ENCODE data around the gene WDR27. TPM values are rescaled to one million over a fixed set of nuclear protein-coding genes. Genes with fewer than 3 reads are reported as not detected.

The WDR27 gene
- total RNA-seq, 4 donors from 2014 or later: 23.1 to 101 (median 75.8) TPM

GRCh38 chr6:169502445-169502844, 199.4 kb downstream of the WDR27 start:
- Histone ChIP-seq H3K9me3 (no peaks in the 10 kb centered on the region), H3K27ac (no peak overlapping the region), H3K27me3 (no peaks in the 10 kb centered on the region), H3K36me3 (no peaks in the 10 kb centered on the region), H3K4me1 (no peaks in the 10 kb centered on the region), H3K4me3 (no peak overlapping the region)
- TF ChIP-seq POLR2A (IDR thresholded peaks at IDR 0.05) (no peak), CTCF (IDR thresholded peaks at IDR 0.05) (no peak)
- DNase-seq: no peak

GRCh38 chr6:169501777-169502313, 200.0 kb downstream of the WDR27 start:
- Histone ChIP-seq H3K4me3 (no peak overlapping the region), H3K27ac (no peak overlapping the region), H3K27me3 (no peaks in the 10 kb centered on the region), H3K36me3 (no peaks in the 10 kb centered on the region), H3K9me3 (no peaks in the 10 kb centered on the region), H3K4me1 (no peaks in the 10 kb centered on the region)
- no peak for DNase-seq
- TF ChIP-seq CTCF (IDR thresholded peaks at IDR 0.05) (no peak), POLR2A (IDR thresholded peaks at IDR 0.05) (no peak)

- TF ChIP-seq CTCF (IDR thresholded peaks at IDR 0.05) (no peak), POLR2A (IDR thresholded peaks at IDR 0.05) (no peak)
- H3K4me3 ChIP-seq: no peak overlapping the region
- no peaks in the 10 kb centered on the region for H3K4me1 ChIP-seq
- no peak for DNase-seq
- H3K27ac ChIP-seq: no peak overlapping the region
- H3K36me3 ChIP-seq: no peaks in the 10 kb centered on the region
- no peaks in the 10 kb centered on the region for H3K9me3 ChIP-seq
- no peaks in the 10 kb centered on the region for H3K27me3 ChIP-seq
Observed at GRCh38 chr6:169501128-169501527, 200.7 kb downstream of the WDR27 start.

- H3K4me1 ChIP-seq: no peaks in the 10 kb centered on the region
- H3K27me3 ChIP-seq: no peaks in the 10 kb centered on the region
- H3K9me3 ChIP-seq: no peaks in the 10 kb centered on the region
- no peaks in the 10 kb centered on the region for H3K36me3 ChIP-seq
- DNase-seq: no peak
- H3K27ac ChIP-seq: no peak overlapping the region
- no peak overlapping the region for H3K4me3 ChIP-seq
- TF ChIP-seq POLR2A (IDR thresholded peaks at IDR 0.05) (no peak), CTCF (IDR thresholded peaks at IDR 0.05) (no peak)
Observed at GRCh38 chr6:169500688-169501087, 201.1 kb downstream of the WDR27 start.

GRCh38 chr6:169499848-169500247, 202.0 kb downstream of the WDR27 start:
- Histone ChIP-seq H3K27me3 (no peaks in the 10 kb centered on the region), H3K4me3 (no peak overlapping the region), H3K36me3 (no peaks in the 10 kb centered on the region), H3K4me1 (no peaks in the 10 kb centered on the region), H3K9me3 (no peaks in the 10 kb centered on the region), H3K27ac (no peak overlapping the region)
- TF ChIP-seq POLR2A (IDR thresholded peaks at IDR 0.05) (no peak), CTCF (IDR thresholded peaks at IDR 0.05) (no peak)
- DNase-seq: no peak
